Measurements from ENCODE around the gene PTPRG.

PTPRG gene

DNA sequence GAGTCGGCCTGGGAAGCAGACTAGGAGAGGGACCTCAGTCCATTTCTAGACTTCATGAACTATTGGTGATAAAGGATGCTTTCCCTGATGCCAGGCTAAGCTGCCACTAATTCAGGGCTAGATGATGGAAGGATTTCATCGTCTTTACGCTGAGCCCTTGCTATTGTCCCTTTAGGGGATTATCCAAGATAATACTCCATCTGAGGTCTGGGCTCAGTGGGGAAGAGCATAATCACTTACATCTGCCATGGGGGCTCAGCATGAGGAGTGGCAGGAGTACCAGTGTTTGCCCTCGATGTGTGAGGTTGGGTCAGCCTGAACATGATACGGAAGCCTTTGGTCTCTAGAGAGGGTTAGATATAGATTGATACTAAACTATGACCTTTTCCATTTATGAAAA, 47.3 kb downstream of the PTPRG start:
- H3K4me3 ChIP-seq (ENCODE audit: low read length), result no peak overlapping the region
- DNase-seq (ENCODE audit: low read depth, low spot score), result no peak

GRCh38 chr3:61610316-61610715, 48.9 kb downstream of the PTPRG start:
- no peak for DNase-seq (ENCODE audit: low read depth, low spot score)

GRCh38 chr3:61612211-61613194, 51.1 kb downstream of the PTPRG start:
- no peak overlapping the region for H3K4me3 ChIP-seq (ENCODE audit: low read length)
- DNase-seq (ENCODE audit: low read depth, low spot score), result no peak

More at GRCh38 chr3:61610316-61610715, 48.9 kb downstream of the PTPRG start:
- H3K4me3 ChIP-seq (ENCODE audit: low read length), result no peak overlapping the region

DNA sequence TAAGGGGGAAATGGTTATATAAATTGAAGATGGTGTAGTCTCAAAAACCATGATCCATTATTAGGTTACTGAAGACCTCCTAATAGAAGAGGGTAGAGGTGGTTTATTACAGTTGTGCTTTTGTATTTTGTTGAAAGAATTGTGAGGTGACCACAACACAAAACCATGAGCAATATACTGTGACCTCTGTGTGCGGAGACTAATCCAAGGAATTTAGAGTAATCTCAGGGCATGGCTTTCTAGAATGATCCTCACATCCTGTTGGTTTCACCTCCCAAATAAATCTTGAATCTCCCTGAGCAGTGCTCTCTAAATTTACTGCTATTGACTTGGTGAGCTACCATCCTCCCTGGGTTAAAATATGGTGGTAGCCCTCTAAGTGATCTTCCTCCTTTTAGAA, 52.3 kb downstream of the PTPRG start:
- H3K4me3 ChIP-seq (ENCODE audit: low read length), result no peak overlapping the region
- no peak for DNase-seq (ENCODE audit: low read depth, low spot score)

DNA sequence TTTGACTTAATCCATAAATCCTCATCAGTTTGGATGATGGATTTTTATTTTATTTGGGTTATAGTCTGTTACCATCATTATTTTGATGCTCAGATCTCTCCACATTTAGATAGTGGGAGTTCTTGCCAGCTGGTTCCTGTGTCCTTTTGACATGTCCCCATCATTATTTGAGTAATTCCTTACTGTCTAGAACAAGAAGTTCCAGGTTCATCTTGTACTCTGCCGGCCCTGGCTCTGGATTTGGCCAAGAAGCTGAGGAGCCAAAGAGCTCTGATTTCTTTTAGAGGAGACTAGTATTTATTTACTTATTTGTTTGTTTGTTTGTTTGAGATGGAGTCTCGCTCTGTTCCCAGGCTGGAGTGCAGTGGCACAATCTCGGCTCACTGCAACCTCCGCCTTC, 54.3 kb downstream of the PTPRG start:
- DNase-seq (ENCODE audit: low read depth, low spot score), result no peak
- H3K4me3 ChIP-seq (ENCODE audit: low read length), result no peak overlapping the region

- no peak for DNase-seq (ENCODE audit: low read depth, low spot score)
- H3K4me3 ChIP-seq (ENCODE audit: low read length), result no peak overlapping the region
Observed at GRCh38 chr3:61616586-61616985, 55.2 kb downstream of the PTPRG start.

DNA sequence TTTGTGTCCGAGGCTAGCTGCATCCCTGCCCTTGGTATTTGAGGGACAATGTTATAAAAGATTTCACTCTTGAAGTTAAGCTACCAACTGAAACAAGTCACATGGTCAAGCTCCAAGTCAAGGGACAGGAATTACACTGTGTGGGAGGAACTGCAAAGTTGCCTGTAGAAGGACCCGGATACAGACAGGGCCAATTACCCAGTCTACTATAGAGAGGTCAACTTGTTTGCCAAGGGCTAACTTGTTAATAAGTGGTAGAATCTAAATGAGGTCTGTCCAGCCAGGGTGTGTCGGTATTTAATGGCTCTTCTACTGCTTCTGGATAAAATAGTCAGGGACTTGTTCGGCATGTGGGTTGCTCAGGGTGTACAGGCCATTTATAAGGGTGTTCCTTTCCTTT, 55.7 kb downstream of the PTPRG start:
- H3K4me3 ChIP-seq (ENCODE audit: low read length), result no peak overlapping the region
- DNase-seq (ENCODE audit: low read depth, low spot score), result no peak

GRCh38 chr3:61617651-61618050, 56.3 kb downstream of the PTPRG start:
- no peak overlapping the region for H3K4me3 ChIP-seq (ENCODE audit: low read length)
- no peak for DNase-seq (ENCODE audit: low read depth, low spot score)

DNA sequence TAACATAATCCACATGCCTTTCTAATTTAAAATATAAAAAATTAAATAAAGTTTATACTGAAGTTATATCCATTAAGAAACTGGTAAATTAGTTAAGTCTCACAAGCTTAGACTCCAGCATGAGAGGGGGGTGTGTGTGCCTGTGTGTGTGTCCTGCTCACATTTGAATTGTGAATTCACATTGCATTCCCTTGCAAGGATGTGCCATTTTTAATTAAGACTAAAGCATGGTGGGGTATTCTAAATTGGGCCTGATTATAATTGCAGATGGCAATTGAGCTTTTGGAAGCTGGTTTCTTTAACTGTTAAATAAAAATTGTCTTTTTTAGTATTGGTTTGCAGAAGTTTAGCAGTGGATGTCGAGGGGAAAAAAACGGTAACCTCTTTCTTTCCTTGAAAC, 56.9 kb downstream of the PTPRG start:
- no peak for DNase-seq (ENCODE audit: low read depth, low spot score)

DNA sequence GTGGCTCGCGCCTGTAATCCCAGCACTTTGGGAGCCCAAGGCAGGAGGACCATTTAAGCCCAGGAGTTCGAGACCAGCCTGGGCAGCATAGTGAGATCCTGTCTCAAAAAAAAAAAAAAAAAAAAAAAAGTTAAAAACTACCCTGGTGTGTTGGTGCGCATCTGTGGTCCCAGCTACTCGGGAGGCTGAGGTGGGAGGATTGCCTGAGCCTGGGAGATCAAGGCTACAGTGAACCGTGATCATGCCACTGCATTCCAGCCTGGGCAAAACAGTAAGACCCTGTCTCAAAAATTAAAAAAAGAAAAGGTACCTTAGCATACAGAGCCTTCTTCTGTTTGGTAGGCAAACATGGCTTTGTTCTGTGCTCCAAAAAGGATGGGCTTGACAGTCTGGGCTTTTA, 57.5 kb downstream of the PTPRG start:
- DNase-seq (ENCODE audit: low read depth, low spot score), result no peak
- H3K4me3 ChIP-seq (ENCODE audit: low read length), result no peak overlapping the region

More for the DNA sequence above, 56.9 kb downstream of the PTPRG start:
- H3K4me3 ChIP-seq (ENCODE audit: low read length), result no peak overlapping the region

GRCh38 chr3:61620073-61620472, 58.7 kb downstream of the PTPRG start:
- DNase-seq (ENCODE audit: low read depth, low spot score), result no peak

GRCh38 chr3:61624300-61624699, 62.9 kb downstream of the PTPRG start:
- no peak for DNase-seq (ENCODE audit: low read depth, low spot score)
- H3K4me3 ChIP-seq (ENCODE audit: low read length), result no peak overlapping the region

More at GRCh38 chr3:61620073-61620472, 58.7 kb downstream of the PTPRG start:
- no peak overlapping the region for H3K4me3 ChIP-seq (ENCODE audit: low read length)

GRCh38 chr3:61625429-61625828, 64.1 kb downstream of the PTPRG start:
- H3K4me3 ChIP-seq (ENCODE audit: low read length), result no peak overlapping the region
- no peak for DNase-seq (ENCODE audit: low read depth, low spot score)

- no peak for DNase-seq (ENCODE audit: low read depth, low spot score)
- H3K4me3 ChIP-seq (ENCODE audit: low read length), result no peak overlapping the region
Observed at GRCh38 chr3:61626484-61626883, 65.1 kb downstream of the PTPRG start.

- H3K4me3 ChIP-seq (ENCODE audit: low read length), result no peak overlapping the region
- no peak for DNase-seq (ENCODE audit: low read depth, low spot score)
Observed at GRCh38 chr3:61627768-61628185, 66.4 kb downstream of the PTPRG start.

DNA sequence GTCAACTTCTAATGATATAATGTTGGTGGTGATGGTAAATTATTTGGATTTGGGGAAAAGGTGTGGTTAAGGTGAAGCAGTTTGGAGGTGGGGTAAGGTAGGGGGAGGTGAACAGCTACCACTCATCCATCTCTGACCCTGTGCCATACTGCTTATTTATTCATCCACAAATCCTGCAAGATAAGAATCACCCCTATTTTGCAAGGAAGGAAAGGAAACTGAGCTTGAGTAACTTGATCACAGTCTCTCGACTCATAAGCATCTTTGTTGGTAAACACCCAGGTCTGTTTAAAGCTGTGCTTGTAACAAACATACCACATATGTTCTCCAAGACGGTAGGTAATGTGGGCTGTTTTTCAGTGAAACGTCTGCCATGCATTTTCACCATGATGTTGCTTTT, 67.3 kb downstream of the PTPRG start:
- no peak for DNase-seq (ENCODE audit: low read depth, low spot score)

GRCh38 chr3:61629442-61629841, 68.1 kb downstream of the PTPRG start:
- peak; percentile 51 for DNase-seq (ENCODE audit: low read depth, low spot score)
- no peak overlapping the region for H3K4me3 ChIP-seq (ENCODE audit: low read length)

More for the DNA sequence above, 67.3 kb downstream of the PTPRG start:
- H3K4me3 ChIP-seq (ENCODE audit: low read length), result no peak overlapping the region

DNA sequence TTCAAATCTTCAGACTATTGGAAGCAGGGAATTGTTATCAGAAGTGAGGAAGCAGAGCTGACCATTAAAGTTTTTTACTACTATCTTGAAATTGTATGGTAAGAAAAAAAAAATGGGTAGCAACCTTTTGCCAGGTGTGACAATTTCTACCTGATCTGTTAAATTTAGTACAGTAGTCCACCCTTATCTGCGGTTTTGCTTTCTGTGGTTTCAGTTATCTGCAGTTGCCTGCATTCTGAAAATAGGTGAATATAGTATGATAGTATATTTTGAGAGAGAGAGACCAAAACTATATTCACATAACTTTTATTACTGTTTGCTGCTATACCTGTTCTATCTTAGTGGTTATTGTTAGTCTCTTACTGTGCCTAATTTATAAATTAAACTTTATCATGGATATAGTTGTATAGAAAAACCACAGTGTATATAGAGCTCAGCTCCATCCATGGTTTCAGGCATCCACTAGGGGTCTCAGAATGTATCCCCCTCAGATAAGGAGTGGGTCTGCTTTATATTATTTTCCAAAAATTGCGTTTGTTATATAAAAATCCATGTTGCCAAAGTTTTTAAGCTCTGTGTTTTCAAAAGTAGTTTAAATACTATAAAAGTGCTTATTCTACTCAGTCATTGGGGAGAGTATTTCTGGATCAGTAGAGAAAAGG, 69.9 kb downstream of the PTPRG start:
- H3K4me3 ChIP-seq (ENCODE audit: low read length), result no peak overlapping the region
- no peak for DNase-seq (ENCODE audit: low read depth, low spot score)

- H3K4me3 ChIP-seq (ENCODE audit: low read length), result no peak overlapping the region
- no peak for DNase-seq (ENCODE audit: low read depth, low spot score)
Observed at GRCh38 chr3:61632568-61633175, 71.3 kb downstream of the PTPRG start.

DNA sequence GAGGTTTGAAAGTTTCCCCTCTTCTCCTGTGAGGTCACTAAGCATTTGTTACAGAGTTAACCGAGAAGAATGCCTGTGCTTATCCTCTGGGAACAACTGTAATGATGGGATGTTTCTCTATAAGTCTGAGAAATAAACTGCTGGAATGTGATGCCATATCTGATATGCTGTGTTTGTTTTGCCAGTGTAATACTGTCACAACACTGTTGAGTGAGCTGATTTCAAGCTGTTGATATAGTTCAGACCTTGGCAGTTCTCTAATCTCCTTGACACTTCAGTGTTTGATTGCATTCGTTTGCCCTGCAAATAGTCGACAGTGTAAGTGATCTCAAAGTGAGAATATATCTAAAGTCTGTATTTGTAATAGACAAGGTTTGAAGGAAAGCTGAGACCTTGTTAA, 73.3 kb downstream of the PTPRG start:
- no peak overlapping the region for H3K4me3 ChIP-seq (ENCODE audit: low read length)
- DNase-seq (ENCODE audit: low read depth, low spot score), result no peak
